22Rv1 (cell line): ENCODE data around the gene BRF1.
A peak's percentile ranks its signal among the peaks of the same experiment; 100 is the strongest.

Experiments used
- H3K27ac ChIP-seq: fragments of 450-650 bp; 2 replicates; pipeline ENCODE4 v1.5.1; 2017
- ZFX ChIP-seq: fragments of 450-650 bp; IDR thresholded peaks from 2 replicates; pipeline ENCODE4 v1.6.1; 2017; ENCODE audit warnings: antibody characterized with exemption, borderline replicate concordance
- TF ChIP-seq, protein P1 (sequence below): fragments of 450-650 bp; IDR thresholded peaks from 2 replicates; pipeline ENCODE4 v1.5.1; 2017; ENCODE audit warnings: mild to moderate bottlenecking

The BRF1 gene

DNA sequence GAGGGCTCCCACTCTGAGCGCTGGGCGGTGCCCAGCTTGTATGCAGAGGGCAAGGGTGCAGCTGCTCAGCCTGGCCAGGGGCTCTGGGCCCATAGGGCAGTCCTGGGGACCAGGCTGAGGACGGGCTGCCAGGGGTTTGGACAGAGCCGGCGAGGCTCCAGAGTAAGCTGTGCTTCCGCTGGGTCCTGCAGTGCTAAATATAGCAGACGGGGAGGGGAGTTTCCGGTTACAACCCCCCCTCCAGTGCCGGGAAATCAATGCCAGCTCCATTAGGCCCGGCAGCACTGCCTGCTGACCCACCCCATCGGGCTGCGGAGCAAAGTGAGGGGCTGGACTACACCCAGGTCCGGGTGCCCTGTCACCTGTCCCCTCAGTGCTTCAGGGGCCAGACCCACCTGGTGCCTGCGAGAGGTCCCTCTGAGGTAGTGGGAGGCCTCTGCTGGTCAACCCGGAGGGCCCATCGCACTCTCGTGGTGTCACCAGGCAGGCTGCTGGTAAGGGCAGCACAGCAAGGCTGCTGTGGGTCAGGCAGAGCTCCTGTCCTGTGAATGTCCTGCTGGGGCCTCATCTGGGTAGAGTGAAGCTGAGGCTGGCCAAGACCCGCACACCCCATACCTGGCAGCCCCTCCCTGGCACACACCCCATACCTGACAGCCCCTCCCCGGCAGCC lies 129.7 kb downstream of the BRF1 start:
- no peak for TF ChIP-seq ZFX
- TF ChIP-seq, protein P1, sequence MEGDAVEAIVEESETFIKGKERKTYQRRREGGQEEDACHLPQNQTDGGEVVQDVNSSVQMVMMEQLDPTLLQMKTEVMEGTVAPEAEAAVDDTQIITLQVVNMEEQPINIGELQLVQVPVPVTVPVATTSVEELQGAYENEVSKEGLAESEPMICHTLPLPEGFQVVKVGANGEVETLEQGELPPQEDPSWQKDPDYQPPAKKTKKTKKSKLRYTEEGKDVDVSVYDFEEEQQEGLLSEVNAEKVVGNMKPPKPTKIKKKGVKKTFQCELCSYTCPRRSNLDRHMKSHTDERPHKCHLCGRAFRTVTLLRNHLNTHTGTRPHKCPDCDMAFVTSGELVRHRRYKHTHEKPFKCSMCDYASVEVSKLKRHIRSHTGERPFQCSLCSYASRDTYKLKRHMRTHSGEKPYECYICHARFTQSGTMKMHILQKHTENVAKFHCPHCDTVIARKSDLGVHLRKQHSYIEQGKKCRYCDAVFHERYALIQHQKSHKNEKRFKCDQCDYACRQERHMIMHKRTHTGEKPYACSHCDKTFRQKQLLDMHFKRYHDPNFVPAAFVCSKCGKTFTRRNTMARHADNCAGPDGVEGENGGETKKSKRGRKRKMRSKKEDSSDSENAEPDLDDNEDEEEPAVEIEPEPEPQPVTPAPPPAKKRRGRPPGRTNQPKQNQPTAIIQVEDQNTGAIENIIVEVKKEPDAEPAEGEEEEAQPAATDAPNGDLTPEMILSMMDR = no peak
- H3K27ac ChIP-seq = no peak overlapping the region

DNA sequence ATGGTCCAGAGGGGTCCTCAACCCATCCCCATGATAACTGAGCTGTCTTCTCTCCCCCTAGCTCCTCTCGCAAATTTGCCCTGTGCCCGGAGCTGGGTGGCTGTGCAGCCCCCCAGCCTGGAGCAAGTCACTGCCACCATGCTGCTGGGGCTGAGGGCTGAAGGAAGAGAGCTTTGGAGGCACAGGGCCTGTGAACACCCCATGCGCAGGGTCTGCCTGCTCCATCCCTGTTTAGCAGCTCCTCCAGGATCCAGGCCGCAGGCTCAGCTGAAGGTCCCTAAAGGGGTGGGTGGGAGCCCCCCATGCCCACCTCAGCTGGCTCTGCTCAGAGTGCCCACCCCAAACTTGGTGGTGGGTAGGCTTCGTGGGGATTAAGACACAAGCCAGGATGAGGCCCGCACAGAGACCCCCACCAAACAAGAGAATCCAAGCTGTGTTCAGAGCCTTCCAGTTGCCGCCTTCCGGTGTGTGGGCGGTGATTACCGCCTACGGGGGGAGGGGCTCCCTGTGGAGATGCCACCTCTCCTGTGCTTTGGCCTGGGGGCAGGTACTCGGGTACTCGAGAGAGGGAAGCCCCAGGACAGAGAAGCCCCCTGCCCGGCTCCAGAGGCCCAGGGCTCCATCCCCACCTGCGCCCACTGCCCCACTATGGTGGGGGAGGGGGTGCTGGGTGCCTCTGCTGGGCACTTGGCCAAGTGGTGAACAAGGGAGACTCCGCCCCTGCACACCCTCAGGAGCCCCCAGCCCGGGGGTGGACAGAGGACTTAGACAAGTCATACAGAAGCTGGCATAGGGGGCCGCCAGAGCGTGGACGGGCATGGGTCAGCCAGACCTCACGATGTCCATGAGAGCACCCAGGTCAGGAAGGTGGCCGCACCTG lies 130.8 kb downstream of the BRF1 start:
- H3K27ac ChIP-seq = no peak overlapping the region
- no peak for TF ChIP-seq ZFX
- TF ChIP-seq, protein P1 = no peak

- H3K27ac ChIP-seq = peak overlapping the region; percentile 67
These were observed 131.8 kb downstream of the BRF1 start for GRCh38 chr14:105168979-105169507.

DNA sequence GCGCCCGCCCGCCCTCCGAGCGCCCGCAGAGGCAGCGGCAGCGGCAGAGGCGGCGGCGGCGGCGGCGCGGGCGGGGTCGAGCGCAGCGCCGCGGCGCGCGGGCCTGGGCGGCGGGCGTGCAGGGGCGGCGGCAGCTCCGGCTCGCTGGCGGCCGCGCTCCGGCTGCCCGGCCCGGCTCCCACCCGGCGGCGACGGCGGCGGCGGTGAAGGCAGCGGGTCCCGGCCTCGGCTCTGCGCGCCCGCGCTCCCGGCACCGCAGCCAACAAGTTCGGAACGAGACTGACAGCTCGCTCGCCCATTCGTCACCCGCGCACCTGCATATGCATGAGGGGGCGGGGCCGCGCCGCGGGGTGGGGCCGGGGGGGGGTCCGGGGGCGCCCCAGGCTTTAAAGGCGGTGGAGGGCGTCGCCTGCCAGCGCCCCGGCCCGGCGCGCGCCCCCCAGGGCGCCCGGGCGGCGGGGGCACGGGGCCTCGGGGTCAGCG lies 132.3 kb downstream of the BRF1 start, which contains the start of gene JAG2:
Gene JAG2 (minus strand): TSS at position 281 of the 483 bp plus-strand sequence. CDS start 356 bp downstream, outside the sequence.
- H3K27ac ChIP-seq = peak within 1 kb of the TSS; percentile 67
- TF ChIP-seq, protein P1 = no peak
- no peak for TF ChIP-seq ZFX

More at GRCh38 chr14:105168979-105169507, 131.8 kb downstream of the BRF1 start:
- no peak for TF ChIP-seq ZFX
- TF ChIP-seq, protein P1 = peak; percentile 63

- TF ChIP-seq ZFX = no peak
- TF ChIP-seq, protein P1 = no peak
- H3K27ac ChIP-seq = peak overlapping the region; percentile 67
These were observed 132.7 kb downstream of the BRF1 start for GRCh38 chr14:105168093-105168420.

DNA sequence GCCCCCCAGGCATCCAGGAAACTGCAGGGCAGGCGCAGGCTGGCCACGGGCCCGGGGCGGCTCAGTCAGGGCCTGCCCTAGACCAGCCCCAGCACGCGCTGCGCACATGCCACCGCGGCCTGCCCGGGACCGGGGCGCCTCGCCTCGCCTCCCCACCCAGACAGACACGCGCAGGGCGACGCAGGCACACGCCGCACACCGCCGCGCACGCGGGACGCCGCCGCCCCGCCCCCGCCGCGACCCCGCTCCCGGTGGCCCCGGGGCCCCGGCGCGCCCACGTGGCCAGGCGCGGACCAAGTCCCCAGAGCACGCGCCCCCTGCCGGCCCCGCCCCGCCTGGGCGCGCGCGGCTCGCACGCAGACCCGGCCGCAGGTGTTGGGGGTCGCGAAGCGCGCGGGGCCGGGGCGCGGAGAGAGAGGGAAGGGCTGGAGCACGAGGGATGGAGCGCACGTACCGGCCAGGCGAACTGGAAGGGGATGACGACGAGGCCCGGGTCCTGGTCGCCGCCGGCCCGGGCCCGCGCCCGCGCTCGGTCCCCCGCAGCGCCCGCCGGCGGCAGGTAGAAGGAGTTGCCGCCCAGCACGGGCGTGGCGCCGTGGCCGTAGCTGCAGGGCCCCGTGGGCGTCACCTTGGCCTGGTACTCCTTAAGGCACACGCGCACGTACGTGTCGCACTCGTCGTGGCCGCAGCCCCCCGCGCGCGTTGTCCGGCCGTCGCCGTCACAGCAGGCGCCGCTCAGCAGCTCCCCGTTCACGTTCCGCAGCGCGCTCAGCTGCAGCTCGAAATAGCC lies 133.3 kb downstream of the BRF1 start:
- H3K27ac ChIP-seq = peak overlapping the region; percentile 67

More for the DNA sequence above, 133.3 kb downstream of the BRF1 start:
- no peak for TF ChIP-seq ZFX
- TF ChIP-seq, protein P1 = peak; percentile 83
